ENCODE results near the gene HOPX.
"Not testable (repeated sequence)": the region's sequence is repeated elsewhere in the genome, so short reads cannot be mapped to it uniquely, and the experiment has no call there.

The HOPX gene

DNA sequence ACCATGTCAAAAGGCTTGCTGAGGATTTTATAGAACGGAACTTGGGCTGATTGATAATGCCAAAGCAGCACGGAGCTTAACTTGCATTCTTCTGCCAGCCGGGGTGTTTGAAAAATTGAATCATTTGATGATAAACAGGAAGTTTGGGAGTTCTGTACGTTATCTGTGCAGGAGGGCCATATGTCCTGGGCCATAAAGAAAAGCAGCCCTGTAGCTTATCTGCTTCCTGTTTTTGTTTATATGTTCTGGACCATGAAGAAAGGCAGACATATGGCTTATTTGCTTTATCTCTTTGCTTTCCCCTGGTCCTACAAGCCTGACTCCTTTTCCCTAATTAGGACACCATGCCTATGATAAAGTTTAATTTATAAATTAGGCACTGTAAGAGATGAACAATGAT is 62.4 kb downstream of the HOPX start:
- Mint-ChIP-seq H3K4me1 (ENCODE audit: low read depth) (peaks cover 5% of the 10 kb centered on the region), H3K9me3 (peaks cover 2% of the 10 kb centered on the region), H3K27me3 (ENCODE audit: low read depth) (peaks cover 11% of the 10 kb centered on the region), H3K36me3 (ENCODE audit: low read depth) (no peaks in the 10 kb centered on the region), H3K4me3 (no peak overlapping the region), H3K27ac (no peak overlapping the region)
- no peak for DNase-seq (ENCODE audit: low spot score)

DNA sequence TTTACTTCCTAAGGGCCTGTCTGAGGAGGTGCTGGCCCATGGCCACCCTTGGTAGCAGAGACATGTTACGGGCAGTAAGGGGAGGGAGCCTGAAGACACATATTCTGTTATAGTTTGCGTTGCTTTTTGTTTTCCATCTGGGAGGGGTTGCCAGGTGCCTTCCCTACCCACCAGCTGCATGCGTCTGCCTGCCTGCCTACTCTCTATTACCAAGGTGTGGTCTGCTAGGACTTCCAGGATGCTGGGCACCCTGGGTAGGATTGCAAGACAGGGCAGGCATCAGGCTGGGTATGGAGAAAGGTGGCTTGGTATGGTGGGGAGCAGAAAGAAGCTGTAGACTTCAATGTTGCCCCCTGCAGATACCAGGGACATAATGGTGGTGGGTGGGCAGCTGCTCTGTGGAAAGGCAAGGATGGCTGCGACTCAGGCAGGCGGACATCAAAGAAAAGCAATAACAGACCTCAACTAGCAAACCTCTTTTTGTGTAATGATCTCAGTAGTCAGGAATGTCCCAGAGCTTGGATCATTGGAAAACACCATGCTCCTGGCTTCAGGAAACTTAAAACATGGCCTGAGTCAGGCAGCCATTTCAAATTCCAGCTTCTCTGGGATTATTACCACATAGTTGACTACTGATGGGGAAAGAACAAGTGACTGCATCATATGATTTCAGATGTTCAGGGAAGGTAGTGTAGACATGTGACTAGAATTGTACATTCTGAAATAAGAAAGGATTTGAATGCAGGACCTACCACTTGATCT is 67.8 kb downstream of the HOPX start:
- DNase-seq (ENCODE audit: low spot score), result no peak
- Mint-ChIP-seq H3K27ac (no peak overlapping the region), H3K36me3 (ENCODE audit: low read depth) (no peaks in the 10 kb centered on the region), H3K4me3 (no peak overlapping the region), H3K9me3 (no peaks in the 10 kb centered on the region), H3K4me1 (ENCODE audit: low read depth) (no peaks in the 10 kb centered on the region), H3K27me3 (ENCODE audit: low read depth) (peaks cover 19% of the 10 kb centered on the region)

DNA sequence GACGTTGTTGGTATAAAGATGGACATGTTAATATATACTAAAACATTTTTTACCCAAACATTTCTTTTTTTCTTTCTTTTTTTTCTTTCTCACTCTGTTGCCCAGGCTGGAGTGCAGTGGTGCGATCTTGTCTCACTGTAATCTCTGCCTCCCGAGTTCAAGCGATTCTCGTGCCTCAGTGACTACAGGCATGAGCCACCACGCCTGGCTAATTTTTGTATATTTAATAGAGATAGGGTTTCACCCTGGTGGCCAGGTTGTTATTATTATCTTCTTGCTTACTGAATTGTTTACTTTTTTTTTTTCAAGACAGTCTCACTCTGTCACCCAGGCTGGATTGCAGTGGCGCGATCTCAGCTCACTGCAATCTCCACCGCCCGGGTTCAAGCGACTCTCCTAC is 68.8 kb downstream of the HOPX start:
- H3K4me1 Mint-ChIP-seq (ENCODE audit: low read depth), result no peaks in the 10 kb centered on the region
- no peak overlapping the region for H3K27ac Mint-ChIP-seq
- no peak for DNase-seq (ENCODE audit: low spot score)
- no peak overlapping the region for H3K4me3 Mint-ChIP-seq
- no peaks in the 10 kb centered on the region for H3K36me3 Mint-ChIP-seq (ENCODE audit: low read depth)
- no peaks in the 10 kb centered on the region for H3K9me3 Mint-ChIP-seq
- H3K27me3 Mint-ChIP-seq (ENCODE audit: low read depth), result peaks cover 15% of the 10 kb centered on the region

DNA sequence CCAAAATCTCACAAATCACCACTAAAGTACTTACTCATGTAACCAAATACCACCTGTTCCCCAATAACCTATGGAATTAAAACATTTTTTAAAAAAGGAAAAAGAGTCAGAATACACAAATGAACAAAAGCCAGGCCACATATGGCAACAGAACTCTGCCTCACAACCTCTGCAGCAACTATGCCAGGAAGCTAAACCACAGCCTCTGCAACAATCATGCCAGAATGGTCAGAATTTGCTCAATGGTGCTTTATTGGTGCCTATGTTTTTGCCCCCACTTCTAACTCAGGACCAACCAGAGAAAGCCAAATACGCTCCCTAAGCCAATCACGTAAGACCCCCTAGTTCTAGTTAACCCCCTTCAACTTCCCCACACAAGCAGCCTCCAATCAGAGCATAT is 69.6 kb downstream of the HOPX start:
- DNase-seq (ENCODE audit: low spot score), result no peak
- no peaks in the 10 kb centered on the region for H3K4me1 Mint-ChIP-seq (ENCODE audit: low read depth)

DNA sequence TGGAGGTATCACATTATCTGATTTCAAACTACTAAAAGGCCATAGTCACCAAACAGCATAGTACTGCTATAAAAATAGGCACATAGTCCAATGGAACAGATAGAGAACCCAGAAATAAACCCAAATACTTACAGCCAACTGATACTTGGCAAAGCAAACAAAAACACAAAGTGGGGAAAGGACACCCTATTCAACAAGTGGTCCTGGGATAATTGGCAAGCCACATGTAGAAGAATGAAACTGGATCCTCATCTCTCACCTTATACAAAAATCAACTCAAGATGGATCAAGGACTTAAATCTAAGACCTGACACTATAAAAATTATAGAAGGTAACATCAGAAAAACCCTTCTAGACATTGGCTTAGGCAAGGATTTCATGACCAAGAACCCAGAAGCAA is 70.9 kb downstream of the HOPX start:
- H3K4me3 Mint-ChIP-seq; H3K27ac Mint-ChIP-seq; DNase-seq (ENCODE audit: low spot score); H3K4me1 Mint-ChIP-seq (ENCODE audit: low read depth); H3K9me3 Mint-ChIP-seq; H3K36me3 Mint-ChIP-seq (ENCODE audit: low read depth): not testable (repeated sequence)
- peaks cover 15% of the 10 kb centered on the region for H3K27me3 Mint-ChIP-seq (ENCODE audit: low read depth)

More for the DNA sequence above, 69.6 kb downstream of the HOPX start:
- Mint-ChIP-seq H3K27ac (no peak overlapping the region), H3K27me3 (ENCODE audit: low read depth) (peaks cover 15% of the 10 kb centered on the region), H3K4me3 (no peak overlapping the region), H3K36me3 (ENCODE audit: low read depth) (no peaks in the 10 kb centered on the region), H3K9me3 (no peaks in the 10 kb centered on the region)

DNA sequence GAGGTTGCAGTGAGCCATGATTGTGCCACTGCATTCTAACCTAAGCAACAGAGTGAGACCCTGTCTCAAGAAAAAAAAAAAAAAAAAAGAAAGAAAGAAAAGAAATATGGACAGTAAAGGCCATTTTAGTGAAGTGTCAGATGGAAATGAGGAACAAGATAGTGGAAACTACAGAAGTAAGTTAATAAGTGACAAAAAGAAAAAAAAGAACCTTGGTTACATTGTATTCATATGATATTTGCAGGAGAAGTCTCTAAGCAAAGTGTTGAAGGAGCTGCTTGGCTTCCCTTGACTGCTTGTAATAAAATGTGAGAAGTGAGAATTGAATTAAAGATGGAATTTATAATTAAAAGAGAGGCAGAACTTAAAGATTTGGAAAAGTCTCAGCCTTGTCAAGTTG is 73.2 kb downstream of the HOPX start:
- Mint-ChIP-seq H3K4me1 (ENCODE audit: low read depth) (no peaks in the 10 kb centered on the region), H3K4me3 (no peak overlapping the region), H3K36me3 (ENCODE audit: low read depth) (no peaks in the 10 kb centered on the region), H3K27ac (no peak overlapping the region), H3K9me3 (no peaks in the 10 kb centered on the region), H3K27me3 (ENCODE audit: low read depth) (peaks cover 8% of the 10 kb centered on the region)
- DNase-seq (ENCODE audit: low spot score), result no peak

DNA sequence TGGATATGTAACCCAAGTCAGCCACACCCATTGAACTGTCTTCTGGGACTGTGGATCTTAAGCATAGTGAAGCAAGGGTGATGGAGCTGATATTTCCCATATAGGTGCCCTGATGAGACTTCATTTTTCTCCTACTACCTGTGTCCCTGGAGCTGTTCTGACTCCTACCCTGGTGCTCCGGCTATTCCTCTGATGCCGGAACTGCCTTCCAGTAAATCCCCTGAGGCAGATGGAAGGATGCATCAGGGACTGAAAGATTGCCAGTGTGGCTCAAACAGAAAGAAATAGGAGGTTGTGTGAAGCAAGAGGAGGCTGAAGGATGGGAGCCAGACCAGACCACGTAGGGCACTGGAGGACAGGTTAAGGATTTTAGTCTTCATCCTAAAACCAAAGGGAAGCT is 74.7 kb downstream of the HOPX start:
- H3K27me3 Mint-ChIP-seq (ENCODE audit: low read depth), result peaks cover 8% of the 10 kb centered on the region
- DNase-seq (ENCODE audit: low spot score), result no peak
- H3K27ac Mint-ChIP-seq, result no peak overlapping the region
- H3K4me1 Mint-ChIP-seq (ENCODE audit: low read depth), result no peaks in the 10 kb centered on the region
- no peaks in the 10 kb centered on the region for H3K9me3 Mint-ChIP-seq
- no peaks in the 10 kb centered on the region for H3K36me3 Mint-ChIP-seq (ENCODE audit: low read depth)
- H3K4me3 Mint-ChIP-seq, result no peak overlapping the region

DNA sequence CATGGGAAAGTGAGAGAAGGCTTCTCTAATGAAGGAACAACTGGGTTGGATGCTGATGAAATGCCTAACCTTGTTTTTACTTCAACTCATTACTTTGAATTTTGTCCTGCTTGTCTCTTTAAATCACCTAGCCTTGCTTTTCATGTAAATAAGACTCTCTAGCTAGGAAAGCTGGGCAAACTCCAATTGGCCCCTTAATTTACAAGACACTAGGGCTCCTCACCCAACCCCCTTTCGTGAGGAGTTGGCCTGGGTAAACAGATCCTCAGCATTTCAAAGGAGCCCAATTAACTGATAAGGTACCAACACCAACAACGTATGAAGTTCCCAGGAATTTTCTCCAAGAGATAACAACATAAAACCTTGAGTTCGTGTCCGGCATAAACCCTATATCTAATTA is 75.6 kb downstream of the HOPX start:
- not testable (repeated sequence) for DNase-seq (ENCODE audit: low spot score); H3K4me1 Mint-ChIP-seq (ENCODE audit: low read depth); H3K4me3 Mint-ChIP-seq; H3K36me3 Mint-ChIP-seq (ENCODE audit: low read depth); H3K27ac Mint-ChIP-seq; H3K27me3 Mint-ChIP-seq (ENCODE audit: low read depth); H3K9me3 Mint-ChIP-seq

DNA sequence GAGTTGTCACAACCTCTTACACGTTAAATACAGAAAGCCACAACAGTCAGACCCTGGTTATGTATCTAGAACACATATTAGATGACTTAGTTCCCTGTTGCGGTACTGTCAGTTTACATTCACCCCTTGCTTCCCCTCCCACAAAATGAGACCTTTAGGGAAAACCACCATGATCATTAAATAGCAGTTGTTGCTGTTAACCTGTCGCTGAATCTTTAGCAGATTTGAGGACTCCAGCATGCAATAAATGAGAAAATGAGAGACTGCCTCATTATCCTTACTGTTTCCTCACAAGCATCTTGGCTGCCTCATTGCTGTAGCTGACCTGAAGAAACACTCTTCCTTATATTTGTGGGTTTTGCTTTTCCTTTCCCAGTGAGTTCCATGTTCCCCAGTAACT is 77.8 kb downstream of the HOPX start:
- Mint-ChIP-seq H3K27ac (no peak overlapping the region), H3K27me3 (ENCODE audit: low read depth) (no peaks in the 10 kb centered on the region), H3K4me1 (ENCODE audit: low read depth) (no peaks in the 10 kb centered on the region)

More for the DNA sequence above, 77.8 kb downstream of the HOPX start:
- DNase-seq (ENCODE audit: low spot score), result no peak
- Mint-ChIP-seq H3K4me3 (no peak overlapping the region), H3K9me3 (no peaks in the 10 kb centered on the region), H3K36me3 (ENCODE audit: low read depth) (no peaks in the 10 kb centered on the region)
